Choroid plexus epithelial cell (primary cell): Measurements from ENCODE around the gene KCTD3.

Experiments used
- DNase-seq: peaks from one replicate; pipeline ENCODE4 v3.0.0-alpha.2; 2010; ENCODE audit warnings: low read depth
- H3K4me3 ChIP-seq: 2 replicates; pipeline ENCODE4 v1.5.1; 2011; ENCODE audit warnings: low read depth, mild to moderate bottlenecking, control low read depth, low read length, moderate library complexity
- CTCF ChIP-seq: conservative IDR thresholded peaks from 2 replicates; pipeline ENCODE4 v1.5.1; 2011; ENCODE audit warnings: low read depth, mild to moderate bottlenecking, control low read depth, inconsistent platforms, low read length, moderate library complexity

The KCTD3 gene

GRCh38 chr1:215617979-215618378 is 50.9 kb downstream of the KCTD3 start:
- TF ChIP-seq CTCF: no peak
- DNase-seq: peak; percentile 51
- H3K4me3 ChIP-seq: no peak overlapping the region

- DNase-seq: no peak
- no peak for TF ChIP-seq CTCF
- H3K4me3 ChIP-seq: no peak overlapping the region
These were observed 56.1 kb downstream of the KCTD3 start for GRCh38 chr1:215623162-215623561.

GRCh38 chr1:215625949-215626348 is 58.8 kb downstream of the KCTD3 start:
- no peak for DNase-seq
- no peak for TF ChIP-seq CTCF
- no peak overlapping the region for H3K4me3 ChIP-seq

- no peak for DNase-seq
- no peak for TF ChIP-seq CTCF
- H3K4me3 ChIP-seq: no peak overlapping the region
These were observed 63.9 kb downstream of the KCTD3 start for GRCh38 chr1:215631040-215631439.

- no peak overlapping the region for H3K4me3 ChIP-seq
- DNase-seq: peak; percentile 63
- no peak for TF ChIP-seq CTCF
These were observed 64.4 kb downstream of the KCTD3 start for GRCh38 chr1:215631489-215631888.

GRCh38 chr1:215635827-215636226 is 68.7 kb downstream of the KCTD3 start:
- no peak overlapping the region for H3K4me3 ChIP-seq
- no peak for DNase-seq
- TF ChIP-seq CTCF: no peak

- DNase-seq: peak; percentile 66
- H3K4me3 ChIP-seq: no peak overlapping the region
- TF ChIP-seq CTCF: no peak
These were observed 69.3 kb downstream of the KCTD3 start for GRCh38 chr1:215636258-215636965.
